Coronary artery (tissue), 2 donors: ENCODE results near the gene RAB36.

Experiments
- DNase-seq: peaks from one replicate; pipeline ENCODE4 v3.0.0-alpha.2; 2017; ENCODE audit warnings: low spot score
- H3K27ac ChIP-seq, 2 donors: fragments of 200-600 bp; sonication (generic); one replicate each; pipeline ENCODE4 v1.5.1; 2016 to 2019
- H3K4me3 ChIP-seq: fragments of 200-600 bp; sonication (generic); 2 replicates; pipeline ENCODE4 v1.5.1; 2016; ENCODE audit warnings: mild to moderate bottlenecking, moderate library complexity
- CTCF ChIP-seq: fragments of 200-600 bp; sonication (generic); IDR thresholded peaks from one replicate; pipeline ENCODE4 v1.5.1; 2019; ENCODE audit warnings: antibody characterized with exemption

Gene RAB36

GRCh38 chr22:23156286-23156685 lies 11.0 kb downstream of the RAB36 start:
- DNase-seq = no peak
- Histone ChIP-seq H3K27ac (no peak overlapping the region), H3K4me3 (no peak overlapping the region)
- no peak for TF ChIP-seq CTCF

GRCh38 chr22:23157560-23158515 lies 12.6 kb downstream of the RAB36 start:
- Histone ChIP-seq H3K4me3 (no peak overlapping the region), H3K27ac (no peak overlapping the region)
- TF ChIP-seq CTCF = no peak
- no peak for DNase-seq

GRCh38 chr22:23158516-23159290 lies 13.4 kb downstream of the RAB36 start:
- H3K27ac ChIP-seq = no peak overlapping the region
- TF ChIP-seq CTCF = no peak
- H3K4me3 ChIP-seq = no peak overlapping the region
- no peak for DNase-seq

- no peak overlapping the region for H3K27ac ChIP-seq
- no peak for DNase-seq
Measured at GRCh38 chr22:23159291-23159630, 14.0 kb downstream of the RAB36 start.

GRCh38 chr22:23161029-23161428 lies 15.8 kb downstream of the RAB36 start:
- Histone ChIP-seq H3K27ac (no peak overlapping the region), H3K4me3 (no peak overlapping the region)
- TF ChIP-seq CTCF = no peak
- no peak for DNase-seq

More at GRCh38 chr22:23159291-23159630, 14.0 kb downstream of the RAB36 start:
- no peak for TF ChIP-seq CTCF
- H3K4me3 ChIP-seq = no peak overlapping the region

GRCh38 chr22:23161574-23161973 lies 16.3 kb downstream of the RAB36 start:
- DNase-seq = no peak
- H3K27ac ChIP-seq = no peak overlapping the region
- no peak overlapping the region for H3K4me3 ChIP-seq
- no peak for TF ChIP-seq CTCF
